ENCODE measurements around the gene PTPRN2.

The PTPRN2 gene

GRCh38 chr7:158574308-158575036, 13.2 kb downstream of the PTPRN2 start:
- no peaks in the 10 kb centered on the region for H3K36me3 ChIP-seq (ENCODE audit: control insufficient read depth, insufficient read depth, low read length)
- H3K9me3 ChIP-seq (ENCODE audit: control insufficient read depth, insufficient read depth, low read depth, low read length), result peaks cover 6% of the 10 kb centered on the region
- H3K4me3 ChIP-seq (ENCODE audit: low read depth, low read length), result no peak overlapping the region
- peaks cover 8% of the 10 kb centered on the region; the same call in 1 of the 2 replicates for H3K27me3 ChIP-seq (ENCODE audit: control insufficient read depth, insufficient read depth, low read length)
- H3K9ac ChIP-seq (ENCODE audit: low read length), result no peak overlapping the region
- no peak overlapping the region for H3K27ac ChIP-seq (ENCODE audit: low read depth, low read length)
- H3K4me1 ChIP-seq (ENCODE audit: control insufficient read depth, insufficient read depth, low read length), result peaks cover 5% of the 10 kb centered on the region; the same call in 1 of the 2 replicates

GRCh38 chr7:158573310-158573709, 14.3 kb downstream of the PTPRN2 start:
- Histone ChIP-seq H3K27me3 (ENCODE audit: control insufficient read depth, insufficient read depth, low read length) (peaks cover 11% of the 10 kb centered on the region; the same call in 1 of the 2 replicates), H3K4me1 (ENCODE audit: control insufficient read depth, insufficient read depth, low read length) (peaks cover 5% of the 10 kb centered on the region; the same call in 1 of the 2 replicates), H3K9ac (ENCODE audit: low read length) (no peak overlapping the region), H3K27ac (ENCODE audit: low read depth, low read length) (no peak overlapping the region), H3K36me3 (ENCODE audit: control insufficient read depth, insufficient read depth, low read length) (no peaks in the 10 kb centered on the region), H3K4me3 (ENCODE audit: low read depth, low read length) (no peak overlapping the region), H3K9me3 (ENCODE audit: control insufficient read depth, insufficient read depth, low read depth, low read length) (no peaks in the 10 kb centered on the region)

- Histone ChIP-seq H3K4me1 (ENCODE audit: control insufficient read depth, insufficient read depth, low read length) (peaks cover 7% of the 10 kb centered on the region; the same call in 1 of the 2 replicates), H3K9me3 (ENCODE audit: control insufficient read depth, insufficient read depth, low read depth, low read length) (no peaks in the 10 kb centered on the region), H3K27ac (ENCODE audit: low read depth, low read length) (no peak overlapping the region), H3K27me3 (ENCODE audit: control insufficient read depth, insufficient read depth, low read length) (peaks cover 11% of the 10 kb centered on the region; the same call in 1 of the 2 replicates), H3K4me3 (ENCODE audit: low read depth, low read length) (no peak overlapping the region), H3K36me3 (ENCODE audit: control insufficient read depth, insufficient read depth, low read length) (no peaks in the 10 kb centered on the region), H3K9ac (ENCODE audit: low read length) (no peak overlapping the region)
Observed at GRCh38 chr7:158572000-158572828, 15.4 kb downstream of the PTPRN2 start.

GRCh38 chr7:158570449-158571170, 17.0 kb downstream of the PTPRN2 start:
- Histone ChIP-seq H3K9ac (ENCODE audit: low read length) (no peak overlapping the region), H3K4me1 (ENCODE audit: control insufficient read depth, insufficient read depth, low read length) (peaks cover 10% of the 10 kb centered on the region; the same call in 1 of the 2 replicates), H3K27me3 (ENCODE audit: control insufficient read depth, insufficient read depth, low read length) (peaks cover 11% of the 10 kb centered on the region; the same call in 1 of the 2 replicates), H3K9me3 (ENCODE audit: control insufficient read depth, insufficient read depth, low read depth, low read length) (no peaks in the 10 kb centered on the region), H3K4me3 (ENCODE audit: low read depth, low read length) (no peak overlapping the region), H3K36me3 (ENCODE audit: control insufficient read depth, insufficient read depth, low read length) (no peaks in the 10 kb centered on the region), H3K27ac (ENCODE audit: low read depth, low read length) (no peak overlapping the region)

GRCh38 chr7:158569858-158570323, 17.7 kb downstream of the PTPRN2 start:
- no peak overlapping the region for H3K27ac ChIP-seq (ENCODE audit: low read depth, low read length)
- H3K9me3 ChIP-seq (ENCODE audit: control insufficient read depth, insufficient read depth, low read depth, low read length), result no peaks in the 10 kb centered on the region
- peaks cover 11% of the 10 kb centered on the region; the same call in 1 of the 2 replicates for H3K27me3 ChIP-seq (ENCODE audit: control insufficient read depth, insufficient read depth, low read length)
- H3K4me1 ChIP-seq (ENCODE audit: control insufficient read depth, insufficient read depth, low read length), result peaks cover 10% of the 10 kb centered on the region; the same call in 1 of the 2 replicates
- H3K36me3 ChIP-seq (ENCODE audit: control insufficient read depth, insufficient read depth, low read length), result no peaks in the 10 kb centered on the region
- no peak overlapping the region for H3K9ac ChIP-seq (ENCODE audit: low read length)
- no peak overlapping the region for H3K4me3 ChIP-seq (ENCODE audit: low read depth, low read length)

- H3K4me3 ChIP-seq (ENCODE audit: low read depth, low read length), result no peak overlapping the region
- no peak overlapping the region for H3K9ac ChIP-seq (ENCODE audit: low read length)
- H3K27ac ChIP-seq (ENCODE audit: low read depth, low read length), result no peak overlapping the region
- H3K4me1 ChIP-seq (ENCODE audit: control insufficient read depth, insufficient read depth, low read length), result peaks cover 10% of the 10 kb centered on the region; the same call in 1 of the 2 replicates
- H3K36me3 ChIP-seq (ENCODE audit: control insufficient read depth, insufficient read depth, low read length), result no peaks in the 10 kb centered on the region
- H3K9me3 ChIP-seq (ENCODE audit: control insufficient read depth, insufficient read depth, low read depth, low read length), result no peaks in the 10 kb centered on the region
- peaks cover 11% of the 10 kb centered on the region; the same call in 1 of the 2 replicates for H3K27me3 ChIP-seq (ENCODE audit: control insufficient read depth, insufficient read depth, low read length)
Observed at GRCh38 chr7:158568974-158569857, 18.4 kb downstream of the PTPRN2 start.

- Histone ChIP-seq H3K27ac (ENCODE audit: low read depth, low read length) (no peak overlapping the region), H3K36me3 (ENCODE audit: control insufficient read depth, insufficient read depth, low read length) (no peaks in the 10 kb centered on the region), H3K27me3 (ENCODE audit: control insufficient read depth, insufficient read depth, low read length) (peaks cover 11% of the 10 kb centered on the region; the same call in 1 of the 2 replicates), H3K9ac (ENCODE audit: low read length) (no peak overlapping the region), H3K4me3 (ENCODE audit: low read depth, low read length) (no peak overlapping the region), H3K4me1 (ENCODE audit: control insufficient read depth, insufficient read depth, low read length) (peaks cover 16% of the 10 kb centered on the region), H3K9me3 (ENCODE audit: control insufficient read depth, insufficient read depth, low read depth, low read length) (no peaks in the 10 kb centered on the region)
Observed at GRCh38 chr7:158567153-158567603, 20.4 kb downstream of the PTPRN2 start.

GRCh38 chr7:158564663-158565035, 23.0 kb downstream of the PTPRN2 start:
- H3K9ac ChIP-seq (ENCODE audit: low read length), result no peak overlapping the region
- peaks cover 13% of the 10 kb centered on the region for H3K4me1 ChIP-seq (ENCODE audit: control insufficient read depth, insufficient read depth, low read length)
- no peaks in the 10 kb centered on the region for H3K9me3 ChIP-seq (ENCODE audit: control insufficient read depth, insufficient read depth, low read depth, low read length)
- H3K27me3 ChIP-seq (ENCODE audit: control insufficient read depth, insufficient read depth, low read length), result 0 out of 2 replicates have a peak, but pooled peaks cover 3% of the 10 kb centered on the region
- no peak overlapping the region for H3K27ac ChIP-seq (ENCODE audit: low read depth, low read length)
- H3K4me3 ChIP-seq (ENCODE audit: low read depth, low read length), result no peak overlapping the region
- H3K36me3 ChIP-seq (ENCODE audit: control insufficient read depth, insufficient read depth, low read length), result no peaks in the 10 kb centered on the region

- Histone ChIP-seq H3K4me3 (ENCODE audit: low read depth, low read length) (no peak overlapping the region), H3K9me3 (ENCODE audit: control insufficient read depth, insufficient read depth, low read depth, low read length) (no peaks in the 10 kb centered on the region), H3K9ac (ENCODE audit: low read length) (no peak overlapping the region), H3K4me1 (ENCODE audit: control insufficient read depth, insufficient read depth, low read length) (peaks cover 17% of the 10 kb centered on the region), H3K36me3 (ENCODE audit: control insufficient read depth, insufficient read depth, low read length) (no peaks in the 10 kb centered on the region), H3K27ac (ENCODE audit: low read depth, low read length) (no peak overlapping the region), H3K27me3 (ENCODE audit: control insufficient read depth, insufficient read depth, low read length) (0 out of 2 replicates have a peak, but pooled peaks cover 3% of the 10 kb centered on the region)
Observed at GRCh38 chr7:158563911-158564662, 23.5 kb downstream of the PTPRN2 start.
